ENCODE measurements around the gene OR7A10.
"Not testable (repeated sequence)": the region's sequence is repeated elsewhere in the genome, so short reads cannot be mapped to it uniquely, and the experiment has no call there.

DNA sequence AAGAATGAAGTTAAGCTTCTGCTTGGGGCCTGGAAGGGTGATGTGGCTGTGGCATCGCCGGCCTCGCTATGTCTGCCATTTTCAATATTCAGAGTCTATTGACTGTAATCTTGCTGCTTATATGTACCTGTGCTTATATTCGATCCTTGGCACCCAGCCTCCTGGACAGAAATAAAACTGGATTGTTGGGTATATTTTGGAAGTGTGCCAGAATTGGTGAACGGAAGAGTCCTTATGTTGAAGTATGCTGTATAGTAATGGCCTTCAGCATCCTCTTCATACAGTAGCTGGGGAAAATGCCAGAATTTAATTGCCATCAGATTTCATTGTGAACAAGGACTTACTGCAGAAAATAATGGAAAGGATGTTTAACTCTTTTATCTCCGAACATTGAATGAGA is 56.5 kb downstream of the OR7A10 start:
- not testable (repeated sequence) for TF ChIP-seq YY1 (IDR thresholded peaks at IDR 0.05; ENCODE audit: insufficient read depth, insufficient read length); SUZ12 (IDR thresholded peaks at IDR 0.05; ENCODE audit: extremely low read depth, insufficient read depth, insufficient read length); ZNF274 (IDR thresholded peaks at IDR 0.05; ENCODE audit: low read depth, low read length)
